IMR-90 (cell line): ENCODE results near the gene COA1. TPM values are rescaled to one million over a fixed set of nuclear protein-coding genes. Genes with fewer than 3 reads are reported as not detected.

ENCODE experiments used
- ATAC-seq: fragments of 200-7000 bp; cut with Tn5 transposase; 2 replicates; pipeline ENCODE4 v1.9.1; 2020; ENCODE audit warnings: low read depth, mild to moderate bottlenecking, moderate library complexity
- BruUV-seq: library from RNA; stranded (reverse); fragments of 400-500 nt; replicated peaks from 2 replicates; lab custom pipeline; 2021; lab: Mats Ljungman, UMichigan
- CTCF ChIA-PET: fragments of 300-600 bp; formaldehyde crosslinking; extraction: SDS; loops from one replicate; lab custom pipeline; 2021; ENCODE audit warnings: antibody characterized with exemption; lab: Yijun Ruan, JAX
- POLR2A ChIA-PET: fragments of 300-600 bp; sonication (Branson Sonifier 250); formaldehyde crosslinking; loops from one replicate; lab custom pipeline; 2022; ENCODE audit warnings: antibody characterized with exemption; ENCODE audit not compliant: unreplicated experiment; lab: Charles Lee
- DNase-seq: peaks from one replicate; pipeline ENCODE4 v3.0.0; 2013
- H2AFZ ChIP-seq: replicated peaks from 2 replicates; pipeline ENCODE3; 2013; ENCODE audit warnings: low read length, mild to moderate bottlenecking; ENCODE audit not compliant: poor library complexity
- H2AK5ac ChIP-seq: 2 replicates; pipeline ENCODE4 v1.6.1; 2013; ENCODE audit warnings: low read depth, low read length, inconsistent platforms
- H2AK9ac ChIP-seq: replicated peaks from 2 replicates; pipeline ENCODE3; 2013; ENCODE audit warnings: mild to moderate bottlenecking, low read depth, low read length, moderate library complexity; ENCODE audit not compliant: poor library complexity
- H2BK120ac ChIP-seq: 2 replicates; pipeline ENCODE4 v1.6.1; 2013; ENCODE audit warnings: low read depth, low read length, inconsistent platforms
- H2BK15ac ChIP-seq: 3 replicates; pipeline ENCODE4 v1.6.1; 2013; ENCODE audit warnings: low read depth, low read length, inconsistent platforms
- H2BK20ac ChIP-seq: 2 replicates; pipeline ENCODE4 v1.6.1; 2013; ENCODE audit warnings: low read depth, mild to moderate bottlenecking, inconsistent platforms, low read length, moderate library complexity
- H2BK5ac ChIP-seq: 2 replicates; pipeline ENCODE4 v1.6.1; 2013; ENCODE audit warnings: mild to moderate bottlenecking, low read depth, low read length, inconsistent platforms; ENCODE audit not compliant: poor library complexity, severe bottlenecking
- H3K14ac ChIP-seq: replicated peaks from 2 replicates; pipeline ENCODE4 v1.6.1; 2013; ENCODE audit warnings: low read depth, low read length, inconsistent platforms
- H3K18ac ChIP-seq: 2 replicates; pipeline ENCODE4 v1.6.1; 2013; ENCODE audit warnings: low read depth, low read length, control low read depth
- H3K23ac ChIP-seq: 2 replicates; pipeline ENCODE4 v1.6.1; 2013; ENCODE audit warnings: low read depth, low read length, inconsistent platforms
- H3K27ac ChIP-seq: 2 replicates; pipeline ENCODE4 v1.5.1; 2013; ENCODE audit warnings: mild to moderate bottlenecking, control low read depth, low read length; ENCODE audit not compliant: insufficient read depth
- H3K27me3 ChIP-seq: 2 replicates; pipeline ENCODE4 v1.6.1; 2013; ENCODE audit warnings: low read length; ENCODE audit not compliant: control insufficient read depth, insufficient read depth
- H3K36me3 ChIP-seq: 2 replicates; pipeline ENCODE4 v1.6.1; 2013; ENCODE audit warnings: low read length, mixed read lengths; ENCODE audit not compliant: control insufficient read depth, insufficient read depth
- H3K4ac ChIP-seq: 2 replicates; pipeline ENCODE4 v1.6.1; 2013; ENCODE audit warnings: low read depth, low read length, inconsistent platforms
- H3K4me1 ChIP-seq: 2 replicates; pipeline ENCODE4 v1.6.1; 2013; ENCODE audit warnings: low read length, mixed read lengths; ENCODE audit not compliant: control insufficient read depth, insufficient read depth
- H3K4me2 ChIP-seq: 2 replicates; pipeline ENCODE4 v1.6.1; 2013; ENCODE audit warnings: low read depth, mild to moderate bottlenecking, control low read depth, low read length, moderate library complexity
- H3K4me3 ChIP-seq: 2 replicates; pipeline ENCODE4 v1.5.1; 2013; ENCODE audit warnings: low read depth, mild to moderate bottlenecking, control low read depth, low read length, moderate library complexity; ENCODE audit not compliant: insufficient read depth
- H3K56ac ChIP-seq: 2 replicates; pipeline ENCODE4 v1.6.1; 2013; ENCODE audit warnings: low read length, inconsistent platforms; ENCODE audit not compliant: insufficient read depth; ENCODE audit errors: extremely low read depth
- H3K79me1 ChIP-seq, 2 experiments: 2 replicates each; pipeline ENCODE4 v1.6.1; 2013; ENCODE audit warnings: low read length in 2 of 2, inconsistent platforms in 1 of 2, low read depth in 1 of 2
- H3K9ac ChIP-seq: 2 replicates; pipeline ENCODE4 v1.6.1; 2013; ENCODE audit warnings: low read depth, low read length, control low read depth
- H3K9me1 ChIP-seq: 2 replicates; pipeline ENCODE4 v1.6.1; 2013; ENCODE audit warnings: low read length, inconsistent platforms; ENCODE audit not compliant: insufficient read depth
- H3K9me3 ChIP-seq: 2 replicates; pipeline ENCODE4 v1.6.1; 2013; ENCODE audit warnings: low read length; ENCODE audit not compliant: control insufficient read depth, insufficient read depth
- H4K20me1 ChIP-seq: 2 replicates; pipeline ENCODE4 v1.6.1; 2013; ENCODE audit warnings: low read length, inconsistent platforms; ENCODE audit not compliant: insufficient read depth
- H4K5ac ChIP-seq: 2 replicates; pipeline ENCODE4 v1.6.1; 2013; ENCODE audit warnings: mild to moderate bottlenecking, low read depth, low read length, control low read depth
- H4K8ac ChIP-seq, 2 experiments: 2 replicates each; pipeline ENCODE4 v1.6.1; 2013; ENCODE audit warnings: low read depth in 2 of 2, low read length in 2 of 2, control low read depth in 1 of 2, inconsistent platforms in 1 of 2
- H4K91ac ChIP-seq: 2 replicates; pipeline ENCODE4 v1.6.1; 2013; ENCODE audit warnings: low read depth, low read length, inconsistent platforms; ENCODE audit not compliant: insufficient read depth
- BHLHE40 ChIP-seq: fragments of 150-350 bp; IDR thresholded peaks from 2 replicates; pipeline ENCODE4 v1.6.1; 2016; ENCODE audit warnings: mild to moderate bottlenecking, low read depth, low read length
- CEBPB ChIP-seq: IDR thresholded peaks from 2 replicates; pipeline ENCODE4 v1.6.1; 2012; ENCODE audit warnings: low read depth, low read length, improper control_type of control experiment
- CHD1 ChIP-seq: IDR thresholded peaks from 2 replicates; pipeline ENCODE4 v1.6.1; 2012; ENCODE audit warnings: low read depth, low read length, improper control_type of control experiment
- CTCF ChIP-seq: conservative IDR thresholded peaks from 2 replicates; pipeline ENCODE4 v1.5.1; 2012; ENCODE audit warnings: mild to moderate bottlenecking, low read depth, low read length, improper control_type of control experiment
- ELK1 ChIP-seq: fragments of 150-350 bp; IDR thresholded peaks from 2 replicates; pipeline ENCODE4 v1.6.1; 2016; ENCODE audit warnings: low read depth, mild to moderate bottlenecking, low read length, moderate library complexity, borderline replicate concordance
- FOS ChIP-seq: fragments of 150-350 bp; IDR thresholded peaks from 2 replicates; pipeline ENCODE4 v1.6.1; 2016; ENCODE audit warnings: low read depth, low read length
- MAFK ChIP-seq: IDR thresholded peaks from 2 replicates; pipeline ENCODE4 v1.6.1; 2012; ENCODE audit warnings: low read depth, low read length, improper control_type of control experiment
- MAZ ChIP-seq: IDR thresholded peaks from 2 replicates; pipeline ENCODE4 v1.6.1; 2012; ENCODE audit warnings: low read depth, mild to moderate bottlenecking, low read length, improper control_type of control experiment, moderate library complexity, borderline replicate concordance
- MXI1 ChIP-seq: IDR thresholded peaks from 2 replicates; pipeline ENCODE4 v1.6.1; 2012; ENCODE audit warnings: low read depth, mild to moderate bottlenecking, low read length, moderate library complexity, borderline replicate concordance
- NFE2L2 ChIP-seq: fragments of 150-350 bp; IDR thresholded peaks from 2 replicates; pipeline ENCODE4 v1.6.1; 2016; ENCODE audit warnings: low read depth, mild to moderate bottlenecking, low read length
- POLR2A ChIP-seq: IDR thresholded peaks from 2 replicates; pipeline ENCODE4 v1.6.1; 2012; ENCODE audit warnings: mild to moderate bottlenecking, low read depth, low read length
- RAD21 ChIP-seq: IDR thresholded peaks from 2 replicates; pipeline ENCODE4 v1.6.1; 2012; ENCODE audit warnings: low read length, improper control_type of control experiment
- RFX5 ChIP-seq: IDR thresholded peaks from 2 replicates; pipeline ENCODE4 v1.8.0; 2012; ENCODE audit warnings: low read depth, mild to moderate bottlenecking, low read length, moderate library complexity
- SMC3 ChIP-seq: fragments of 150-350 bp; IDR thresholded peaks from 2 replicates; pipeline ENCODE4 v1.6.1; 2016; ENCODE audit warnings: low read depth, mild to moderate bottlenecking, antibody characterized with exemption, low read length, moderate library complexity
- USF2 ChIP-seq: fragments of 150-350 bp; IDR thresholded peaks from 2 replicates; pipeline ENCODE4 v1.6.1; 2017; ENCODE audit warnings: mild to moderate bottlenecking, antibody characterized with exemption, low read length, low read depth
- WGBS, 2 experiments: methylation state at CpG; one replicate each; pipeline versions ENCODE4 v1.1.5 to v1.1.7; 2013; ENCODE audit warnings: missing lambda C conversion rate in 2 of 2; ENCODE audit not compliant: insufficient read length in 1 of 2; ENCODE audit errors: extremely low coverage in 2 of 2; 5-methylcytosine and 5-hydroxymethylcytosine counted together
- dilution Hi-C: fragments of 300-500 bp; cut with HindIII; formaldehyde crosslinking; loops from one replicate; pipeline ENCODE4 v1.14.3; 2018; ENCODE audit warnings: low sequenced_read_pairs; ENCODE audit not compliant: unreplicated experiment
- in situ Hi-C: fragments of 300-500 bp; cut with MboI; formaldehyde crosslinking; loops from 3 replicates; pipeline ENCODE4 v1.14.3; 2019; ENCODE audit warnings: low sequenced_read_pairs, inconsistent platforms, mixed read lengths
- intact Hi-C: fragments of 100-400 bp; cut with micrococcal nuclease; formaldehyde crosslinking; loops from 2 replicates; pipeline ENCODE4 v1.10.0; 2022
- polyA plus RNA-seq, 3 experiments: library from polyadenylated mRNA; depleted of rRNA; stranded (reverse); fragments of >200 nt; gene quantifications; 2 replicates each; pipeline ENCODE4 v1.2.3, GENCODE V29; 2012; ENCODE audit warnings: low replicate concordance in 1 of 3
- total RNA-seq: library from RNA; depleted of rRNA; stranded (reverse); fragments of >200 nt; gene quantifications from 2 replicates; pipeline ENCODE4 v1.2.3, GENCODE V29; 2012

COA1 gene
- total and polyA plus RNA-seq, 2 of the 4 experiments (the other 2 are of a cell fraction): 34.2 to 59.5 TPM

GRCh38 chr7:43632746-43633145, 96.6 kb downstream of the COA1 start:
- peaks cover 34 to 77% of the 10 kb centered on the region in 2 experiments for H3K79me1 ChIP-seq
- H3K36me3 ChIP-seq: peaks cover 36% of the 10 kb centered on the region
- H4K5ac ChIP-seq: no peak overlapping the region

More at GRCh38 chr7:43632746-43633145, 96.6 kb downstream of the COA1 start:
- Histone ChIP-seq H2BK15ac (no peak overlapping the region), H4K20me1 (no peaks in the 10 kb centered on the region), H3K9me3 (no peaks in the 10 kb centered on the region), H3K9ac (no peak overlapping the region), H3K27me3 (no peaks in the 10 kb centered on the region), H2AK9ac (no peak overlapping the region), H4K91ac (no peak overlapping the region), H3K4me1 (peaks cover 13% of the 10 kb centered on the region), H3K23ac (no peak overlapping the region), H3K4ac (no peak overlapping the region), H2AK5ac (no peak overlapping the region), H3K9me1 (peaks cover 9% of the 10 kb centered on the region), H2AFZ (no peak overlapping the region), H3K56ac (no peak overlapping the region), H3K27ac (no peak overlapping the region), H3K18ac (no peak overlapping the region), H4K8ac (no peak overlapping the region), H3K14ac (no peak overlapping the region), H2BK20ac (no peak overlapping the region), H3K4me3 (no peak overlapping the region), H3K4me2 (no peak overlapping the region), H2BK120ac (no peak overlapping the region), H2BK5ac (no peak overlapping the region)
- no peak for DNase-seq
- ChIA-PET CTCF (interaction anchor here (0.9 to 1.7 kb wide), 2 partner anchors 50 to 67 kb away, joined by 3 to 4 read pairs; partner anchors contain the start of gene STK17A), POLR2A (no interaction called here)
- ATAC-seq: no peak
- in situ Hi-C loops: no loop called here
- dilution Hi-C loops: no loop called here
- 100% methylated on average over 2 of the region's 4 CpGs; no CpG with 5 or more reads in 1 of the 2 experiments for WGBS, 2 experiments
- no TSS peak for BruUV-seq
- intact Hi-C loops: no loop called here
- TF ChIP-seq MAFK: no peak
- no peak for TF ChIP-seq NFE2L2
- no peak for TF ChIP-seq RAD21
- TF ChIP-seq MAZ: no peak
- no peak for TF ChIP-seq SMC3
- TF ChIP-seq POLR2A: no peak
- TF ChIP-seq FOS: no peak
- TF ChIP-seq CEBPB: no peak
- TF ChIP-seq USF2: no peak
- TF ChIP-seq CHD1: no peak
- no peak for TF ChIP-seq ELK1
- TF ChIP-seq CTCF: no peak
- no peak for TF ChIP-seq MXI1
- no peak for TF ChIP-seq BHLHE40
- no peak for TF ChIP-seq RFX5
